Activated CD4-positive, CD25-positive, alpha-beta regulatory T cell treated with anti-CD3 and anti-CD28 coated beads, Interleukin-2, amount 50 U/mL, for 24 hours (primary cell): Measurements from ENCODE around the gene NLE1.
"Not testable (repeated sequence)": the region's sequence is repeated elsewhere in the genome, so short reads cannot be mapped to it uniquely, and the experiment has no call there.

Experiments
- ATAC-seq, 2 donors: fragments of 150-1000 bp; cut with Tn5 transposase; one replicate each; pipeline ENCODE4 v1.10.0; 2021; ENCODE audit warnings: mild to moderate bottlenecking in 1 of 2, moderate library complexity in 1 of 2

NLE1 gene

DNA sequence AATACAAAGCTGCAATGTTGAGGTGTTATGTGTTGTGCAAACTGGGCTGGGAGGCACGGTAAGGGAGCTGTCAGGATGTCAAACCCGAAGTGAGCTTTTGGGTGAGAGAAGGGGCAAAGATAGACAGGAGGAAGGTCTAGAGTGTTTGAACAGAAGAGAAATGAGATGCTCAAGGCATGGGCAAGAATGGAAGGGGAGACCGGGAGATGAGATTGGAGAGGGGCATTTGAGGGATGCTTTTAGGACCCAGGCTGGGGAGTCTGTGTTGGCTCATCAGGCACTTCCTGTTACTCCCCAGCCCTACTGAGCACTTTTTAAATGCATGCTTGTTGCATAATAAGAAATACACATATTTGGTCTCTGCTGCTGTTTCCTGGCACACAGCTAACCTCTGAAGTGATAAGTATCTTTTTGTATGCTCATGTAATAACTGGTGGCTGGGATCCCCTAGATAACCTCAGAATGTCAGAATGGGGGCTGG lies 19.2 kb upstream of the NLE1 start:
- peak; percentile 53 to 55 for ATAC-seq

DNA sequence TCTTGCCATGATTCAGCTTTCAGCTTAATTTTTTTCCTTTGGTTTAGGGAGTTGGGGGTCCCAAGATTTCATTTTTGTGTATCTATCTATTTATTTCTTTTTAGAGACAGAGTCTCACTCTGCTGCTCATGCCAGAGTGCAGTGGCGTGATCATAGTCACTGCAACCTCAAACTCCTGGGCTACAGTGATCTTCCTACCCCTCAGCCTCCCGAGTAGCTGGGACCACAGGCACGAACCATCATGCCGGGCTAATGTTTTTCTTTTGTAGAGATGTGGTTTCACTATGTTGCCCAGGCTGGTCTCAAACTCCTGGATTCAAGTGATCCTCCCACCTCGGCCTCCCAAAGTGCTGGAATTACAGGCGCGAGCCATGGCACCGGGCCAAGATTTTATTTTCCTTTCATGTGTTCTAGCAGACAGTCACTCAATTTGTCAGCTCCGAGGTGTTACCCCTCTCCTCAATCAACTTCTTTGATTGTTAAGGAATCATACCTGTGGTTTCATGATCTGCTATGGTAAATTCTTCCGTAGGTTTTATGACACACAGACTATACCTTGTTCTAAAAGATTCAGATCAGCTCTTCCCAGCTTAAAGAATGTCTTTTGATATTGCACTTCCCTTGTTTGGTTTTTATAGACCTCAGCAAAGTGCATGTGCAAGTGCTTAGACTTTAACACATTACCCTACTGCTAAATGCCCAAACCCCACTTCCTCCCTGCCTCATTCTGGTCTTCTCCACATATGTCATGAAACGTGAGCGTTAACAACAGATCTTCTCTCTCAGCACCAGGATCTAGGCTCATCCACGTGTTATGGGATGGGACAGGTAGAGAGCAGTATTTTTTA lies 18.5 kb upstream of the NLE1 start:
- peak; percentile 56 to 65 for ATAC-seq

GRCh38 chr17:35159940-35160339 lies 17.8 kb upstream of the NLE1 start:
- no peak for ATAC-seq

GRCh38 chr17:35155246-35155645 lies 13.1 kb upstream of the NLE1 start:
- no peak for ATAC-seq

DNA sequence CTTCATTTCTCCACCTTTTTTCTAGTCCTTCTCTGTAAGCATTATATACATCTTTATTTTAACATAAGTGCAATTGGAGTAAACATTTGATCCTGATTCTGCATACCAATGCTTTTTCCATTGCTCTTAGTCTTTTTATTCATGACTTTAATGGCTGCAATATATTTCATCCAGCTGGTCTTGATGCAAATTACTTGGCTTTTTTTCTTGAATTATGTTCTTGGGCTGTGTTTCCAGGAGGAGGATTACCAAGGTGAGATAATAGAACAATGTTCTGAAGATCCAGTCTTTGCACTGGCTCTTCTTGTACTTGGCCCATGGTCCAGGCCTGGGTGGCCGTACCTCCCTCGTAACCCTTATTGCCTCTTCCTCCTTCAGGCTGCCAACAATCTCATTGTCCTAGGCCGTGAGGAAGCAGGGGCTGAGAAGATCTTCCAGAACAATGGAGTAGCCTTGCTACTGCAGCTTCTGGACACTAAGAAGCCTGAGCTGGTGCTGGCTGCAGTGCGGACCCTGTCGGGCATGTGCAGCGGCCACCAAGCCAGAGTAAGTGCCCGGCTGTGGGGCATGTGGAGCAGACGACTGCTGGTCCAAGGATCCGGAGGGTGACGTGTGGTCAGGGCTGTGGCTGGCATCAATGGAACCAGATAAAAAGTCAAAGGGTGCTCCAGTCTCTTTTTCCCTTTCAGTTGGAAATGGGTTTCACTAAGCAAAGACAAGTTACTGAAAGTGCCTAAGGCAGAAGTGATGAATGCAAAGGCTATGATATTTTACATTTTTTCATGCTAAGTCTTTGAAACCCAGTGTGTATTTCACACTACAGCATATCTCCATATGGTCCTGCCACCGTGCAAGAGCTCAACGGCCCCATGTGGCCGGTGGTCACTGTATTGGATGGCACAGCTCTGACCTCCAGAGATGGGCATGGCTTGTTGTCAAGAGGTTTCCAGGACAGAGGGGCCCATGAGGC lies 12.4 kb upstream of the NLE1 start:
- ATAC-seq: no peak

DNA sequence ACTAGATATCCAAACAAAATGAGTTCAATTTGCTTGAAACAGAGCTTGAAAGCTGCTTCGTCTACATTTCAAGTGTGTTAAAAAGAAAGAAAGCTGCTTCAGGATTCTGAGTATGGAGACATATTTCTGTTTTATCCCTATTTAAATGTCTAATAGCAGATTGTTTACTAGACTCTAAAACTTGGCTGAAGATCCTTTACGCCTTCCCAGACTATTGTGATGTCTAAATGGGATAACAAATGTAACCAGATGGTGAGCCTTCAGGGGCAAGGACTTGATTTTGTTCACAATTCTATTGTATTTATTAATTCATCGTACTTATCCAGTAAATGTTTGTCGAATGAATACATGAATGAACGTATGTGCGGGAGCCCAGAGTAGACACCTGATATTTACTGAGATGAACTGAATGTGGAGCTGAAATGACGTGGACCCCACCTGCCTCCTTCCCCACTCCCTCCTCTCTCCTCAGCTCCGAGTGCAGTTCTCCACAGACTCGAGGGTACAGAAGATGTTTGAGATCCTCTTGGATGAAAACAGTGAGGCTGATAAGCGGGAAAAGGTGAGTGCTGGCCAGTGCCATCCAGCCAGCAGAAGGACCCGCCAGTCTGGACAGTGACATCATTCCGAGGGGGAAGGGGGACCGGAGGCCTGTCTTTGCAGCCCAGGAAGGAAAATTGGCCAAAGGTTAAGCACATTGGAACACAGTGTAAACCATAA lies 10.5 kb upstream of the NLE1 start:
- ATAC-seq: no peak

GRCh38 chr17:35151080-35151479 lies 9.0 kb upstream of the NLE1 start:
- not testable (repeated sequence) for ATAC-seq

- no peak for ATAC-seq
These were observed 7.8 kb upstream of the NLE1 start for GRCh38 chr17:35149941-35150340.

GRCh38 chr17:35148144-35148543 lies 6.0 kb upstream of the NLE1 start:
- no peak for ATAC-seq

DNA sequence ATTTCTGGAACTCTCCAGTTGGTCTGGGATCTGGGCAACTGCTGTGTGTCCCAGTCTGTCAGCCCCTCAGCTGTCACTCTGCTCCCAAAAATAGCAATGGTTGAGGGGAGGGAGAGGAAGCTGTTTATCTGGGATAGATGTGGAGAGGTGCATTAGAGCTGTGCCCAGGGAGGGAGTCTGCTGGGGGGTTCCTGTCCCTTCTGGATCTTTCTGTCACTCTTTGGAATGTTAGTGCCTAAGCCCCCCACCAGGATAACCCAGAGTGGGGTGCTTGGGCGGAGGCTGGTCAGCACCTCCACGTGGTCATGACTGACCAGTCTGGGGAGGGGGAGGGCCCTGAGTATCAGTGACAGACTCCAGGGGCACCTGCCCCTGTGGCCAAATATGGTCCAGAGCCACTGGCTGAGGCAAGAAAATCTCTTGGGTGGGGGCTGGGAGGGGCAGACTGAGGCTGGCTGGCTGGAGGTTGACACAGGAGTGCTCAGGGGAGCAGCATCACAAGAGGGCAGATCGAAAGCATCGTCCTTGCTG lies 5.3 kb upstream of the NLE1 start, which contains the start of gene UNC45B:
Gene UNC45B, plus strand, starts transcription at position 443 of the 531 bp plus-strand sequence. CDS start 447 bp downstream, outside the sequence.
- no peak for ATAC-seq

GRCh38 chr17:35146214-35146833 lies 4.2 kb upstream of the NLE1 start:
- no peak for ATAC-seq

DNA sequence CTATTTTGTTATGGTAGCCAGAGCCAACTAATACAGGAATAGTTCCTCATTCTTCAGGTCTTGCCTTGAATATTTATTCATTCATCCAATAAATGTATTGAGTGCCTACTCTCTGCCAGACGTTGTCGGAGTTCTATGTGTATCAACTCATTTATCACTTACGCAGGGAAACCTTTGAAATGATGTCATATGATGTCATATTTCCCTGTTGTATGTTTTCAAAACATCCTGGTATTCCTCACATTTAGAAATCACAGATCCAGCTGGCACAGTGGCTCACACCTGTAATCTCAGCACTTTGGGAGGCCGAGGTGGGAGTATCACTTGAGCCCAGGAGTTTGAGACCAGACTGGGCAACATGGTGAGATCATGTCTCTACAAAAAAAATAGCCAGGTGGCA lies 2.7 kb upstream of the NLE1 start:
- no peak for ATAC-seq

- no peak for ATAC-seq
These were observed 329 bp upstream of the NLE1 start for GRCh38 chr17:35142467-35142796.

- no peak for ATAC-seq
These were observed 3.9 kb downstream of the NLE1 start for GRCh38 chr17:35138218-35138617.

GRCh38 chr17:35135322-35135721 lies 6.8 kb downstream of the NLE1 start:
- no peak for ATAC-seq

DNA sequence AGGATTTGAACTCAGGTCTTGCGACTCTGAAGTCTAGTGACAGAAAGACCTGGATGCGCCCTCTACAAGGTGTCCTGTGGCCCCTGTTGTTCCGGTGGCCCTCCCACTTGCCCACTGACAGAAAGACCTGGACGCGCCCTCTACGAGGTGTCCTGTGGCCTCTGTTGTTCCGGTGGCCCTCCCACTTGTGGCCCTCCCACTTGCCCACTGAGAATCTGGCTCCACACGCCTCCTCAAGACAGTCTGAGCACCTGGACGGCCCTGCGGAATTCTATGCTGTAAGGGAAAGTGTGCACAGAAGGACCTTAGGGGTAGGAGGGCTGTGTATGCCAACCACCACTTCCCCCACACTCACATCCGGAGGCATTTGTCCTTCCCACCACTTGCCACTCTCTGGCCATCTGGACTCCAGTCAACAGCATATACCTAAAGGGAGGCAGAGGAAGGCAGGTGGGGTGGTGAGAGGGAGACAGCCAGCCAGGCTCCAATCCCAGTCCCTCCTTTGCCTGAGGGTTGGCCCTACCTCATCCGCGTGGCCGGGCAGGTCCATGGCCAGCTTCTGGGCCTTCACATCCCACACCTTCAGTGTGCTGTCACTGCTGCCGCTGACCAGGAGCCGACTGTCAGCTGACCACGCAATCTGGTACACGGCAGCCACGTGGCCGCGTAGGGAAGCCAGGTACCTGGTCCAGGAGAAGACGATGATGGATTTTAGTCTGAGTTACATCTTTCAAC lies 9.1 kb downstream of the NLE1 start:
- no peak for ATAC-seq

DNA sequence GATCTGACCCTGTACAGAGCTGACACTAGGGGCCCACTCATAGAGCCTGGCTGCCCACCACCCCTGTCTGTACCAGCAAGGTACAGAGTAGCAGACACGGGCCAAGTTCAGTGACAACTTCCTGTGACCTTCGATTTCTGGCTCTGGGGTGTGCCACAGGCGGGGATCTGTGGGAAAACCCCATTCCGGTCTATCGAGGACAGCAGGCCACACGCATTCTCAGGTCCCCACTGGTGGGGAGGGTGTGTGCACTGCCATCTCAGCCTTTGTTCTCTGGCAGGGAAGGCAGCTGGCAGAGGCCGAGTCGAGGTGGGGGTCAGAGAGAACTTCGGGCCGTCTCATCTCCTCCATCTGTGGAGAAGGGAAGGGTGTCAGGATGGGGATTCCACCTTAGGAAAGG lies 10.0 kb downstream of the NLE1 start:
- ATAC-seq: peak in 1 of 2 donors; percentile 15

DNA sequence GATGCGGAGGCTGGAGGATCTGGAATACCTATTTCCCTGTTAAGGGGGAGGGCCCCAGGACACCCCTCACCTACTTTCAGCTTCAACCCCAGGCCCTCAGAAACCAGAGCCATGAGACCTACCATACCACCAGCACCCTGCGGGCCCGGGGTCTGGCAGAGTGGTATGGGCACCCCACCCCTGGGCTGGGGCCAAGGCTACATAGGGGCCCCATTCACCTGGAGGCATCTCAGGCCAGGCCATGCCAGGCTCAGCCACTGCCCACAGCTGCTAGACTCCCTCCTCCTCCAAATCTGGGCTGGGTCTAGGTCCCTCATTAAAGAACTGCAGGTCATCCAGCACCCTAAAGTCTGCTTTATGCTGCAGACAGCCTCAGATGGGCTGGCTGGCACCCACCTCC lies 11.7 kb downstream of the NLE1 start:
- ATAC-seq: no peak

GRCh38 chr17:35129973-35130351 lies 12.1 kb downstream of the NLE1 start:
- ATAC-seq: no peak

DNA sequence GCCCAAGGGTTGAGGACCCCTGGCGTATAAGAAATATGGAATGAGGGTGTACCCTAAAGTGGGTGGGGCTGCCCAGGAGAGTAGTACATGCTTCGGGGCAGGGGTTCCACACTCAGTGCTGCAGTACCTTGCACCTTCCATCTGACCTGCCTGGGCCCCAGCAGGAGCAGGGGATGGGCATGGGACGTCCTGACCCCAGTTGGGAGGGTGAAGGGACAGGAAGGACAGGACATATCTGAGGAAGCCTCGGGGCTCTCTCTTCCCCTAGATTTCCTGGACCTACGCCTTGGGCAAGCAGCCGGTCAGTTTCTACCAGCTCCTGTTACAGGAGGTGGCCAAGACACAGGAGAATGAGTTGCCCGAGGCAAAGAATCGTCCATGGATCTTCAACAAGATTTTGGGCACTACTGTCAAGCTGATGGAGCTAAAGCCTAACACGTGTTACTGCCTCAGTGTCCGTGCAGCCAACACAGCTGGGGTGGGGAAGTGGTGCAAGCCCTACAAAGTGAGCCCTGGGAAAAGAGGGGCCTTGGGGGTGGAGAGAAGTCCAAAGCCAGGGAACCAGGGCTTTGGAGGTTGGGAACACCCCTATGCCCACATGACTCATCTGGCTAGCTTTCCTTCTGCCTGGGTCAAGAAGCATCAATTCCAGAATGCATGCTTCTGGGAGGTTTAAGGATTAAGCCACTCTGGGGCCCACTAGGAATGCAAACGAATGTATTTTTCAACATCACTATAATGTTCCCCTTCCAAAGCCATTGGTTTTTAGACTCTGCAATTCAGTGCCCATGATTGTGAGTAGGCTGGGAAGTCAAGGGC lies 12.7 kb downstream of the NLE1 start:
- no peak for ATAC-seq
